ENCODE data around the gene MICU1. TPM values are rescaled to one million over a fixed set of nuclear protein-coding genes. Genes with fewer than 3 reads are reported as not detected.

Gene MICU1
- total RNA-seq, 3 donors from 2014 or later (not counting 1 experiment from before 2014, with no cell fraction given), result 27.9 to 30.9 (median 29.4) TPM

GRCh38 chr10:72322030-72322279, 303.9 kb downstream of the MICU1 start:
- Mint-ChIP-seq H3K4me1 (peaks cover 47 to 58% of the 10 kb centered on the region in 2 donors), H3K9me3 (no peaks in the 10 kb centered on the region), H3K27ac (peak overlapping the region in 1 of 2 donors; percentile 48), H3K36me3 (no peaks in the 10 kb centered on the region), H3K27me3 (ENCODE audit: low read depth in 2 of 2) (no peaks in the 10 kb centered on the region), H3K4me3 (no peak overlapping the region)
- DNase-seq (no peak), ATAC-seq (no peak)
- no peaks in the 10 kb centered on the region for H3K36me3 ChIP-seq (ENCODE audit: control insufficient read depth, insufficient read depth, low read length)
- no peak for TF ChIP-seq CTCF (IDR thresholded peaks at IDR 0.05)
- no peaks in the 10 kb centered on the region for H3K9me3 ChIP-seq (ENCODE audit: control insufficient read depth, insufficient read depth, low read length)
- intact Hi-C loops (cut with micrococcal nuclease), result no loop called here
- peaks cover 81% of the 10 kb centered on the region for H3K4me1 ChIP-seq (ENCODE audit: control insufficient read depth, insufficient read depth, low read length)
- 96% methylated on average over 3 of the region's 3 CpGs for WGBS (ENCODE audit: insufficient coverage)
- H3K27ac ChIP-seq (ENCODE audit: low read length), result no peak overlapping the region
- H3K27me3 ChIP-seq (ENCODE audit: control insufficient read depth, insufficient read depth, low read length), result no peaks in the 10 kb centered on the region
- H3K4me3 ChIP-seq (ENCODE audit: low read length), result no peak overlapping the region

- no peak overlapping the region for H3K4me3 ChIP-seq (ENCODE audit: low read length)
- peak overlapping the region; percentile 95 for H3K27ac ChIP-seq (ENCODE audit: low read length)
- DNase-seq, result no peak
- peaks cover 44 to 57% of the 10 kb centered on the region in 2 donors for H3K4me1 Mint-ChIP-seq
- WGBS (ENCODE audit: insufficient coverage), result 80% methylated on average over 11 of the region's 13 CpGs
- no peak for ATAC-seq
- H3K9me3 ChIP-seq (ENCODE audit: control insufficient read depth, insufficient read depth, low read length), result no peaks in the 10 kb centered on the region
- H3K36me3 ChIP-seq (ENCODE audit: control insufficient read depth, insufficient read depth, low read length), result no peaks in the 10 kb centered on the region
- H3K9me3 Mint-ChIP-seq, result no peaks in the 10 kb centered on the region
- H3K4me1 ChIP-seq (ENCODE audit: control insufficient read depth, insufficient read depth, low read length), result peaks cover 81% of the 10 kb centered on the region
- no peak overlapping the region for H3K4me3 Mint-ChIP-seq
- peak overlapping the region; percentile 85 to 97 for H3K27ac Mint-ChIP-seq
- H3K27me3 ChIP-seq (ENCODE audit: control insufficient read depth, insufficient read depth, low read length), result no peaks in the 10 kb centered on the region
- no peaks in the 10 kb centered on the region for H3K36me3 Mint-ChIP-seq
- no peaks in the 10 kb centered on the region for H3K27me3 Mint-ChIP-seq (ENCODE audit: low read depth in 2 of 2)
- TF ChIP-seq CTCF (IDR thresholded peaks at IDR 0.05), result no peak
- intact Hi-C loops (cut with micrococcal nuclease), result no loop called here
These were observed 304.4 kb downstream of the MICU1 start for GRCh38 chr10:72321248-72322029.

- peak overlapping the region; percentile 85 to 97 for H3K27ac Mint-ChIP-seq
- Histone ChIP-seq H3K27ac (ENCODE audit: low read length) (peak overlapping the region; percentile 95), H3K36me3 (ENCODE audit: control insufficient read depth, insufficient read depth, low read length) (no peaks in the 10 kb centered on the region), H3K27me3 (ENCODE audit: control insufficient read depth, insufficient read depth, low read length) (no peaks in the 10 kb centered on the region), H3K4me1 (ENCODE audit: control insufficient read depth, insufficient read depth, low read length) (peaks cover 88% of the 10 kb centered on the region), H3K4me3 (ENCODE audit: low read length) (no peak overlapping the region), H3K9me3 (ENCODE audit: control insufficient read depth, insufficient read depth, low read length) (no peaks in the 10 kb centered on the region)
- peak; percentile 48 to 72 for DNase-seq
- peak; percentile 2 to 42 (median 28) for ATAC-seq
- H3K9me3 Mint-ChIP-seq, result no peaks in the 10 kb centered on the region
- WGBS (ENCODE audit: insufficient coverage), result 34% methylated on average over 12 of the region's 12 CpGs
- peaks cover 47 to 60% of the 10 kb centered on the region in 2 donors for H3K4me1 Mint-ChIP-seq
- no peak for TF ChIP-seq CTCF (IDR thresholded peaks at IDR 0.05)
- intact Hi-C loops (cut with micrococcal nuclease), result loop anchor here (1.0 kb wide), 3 partner anchors 11 to 59 kb away; no protein-coding TSS in a partner anchor
- H3K27me3 Mint-ChIP-seq (ENCODE audit: low read depth in 2 of 2), result no peaks in the 10 kb centered on the region
- no peaks in the 10 kb centered on the region for H3K36me3 Mint-ChIP-seq
- peak overlapping the region; percentile 75 for H3K4me3 Mint-ChIP-seq
These were observed 305.1 kb downstream of the MICU1 start for GRCh38 chr10:72320676-72321247.

Data from natural killer cell (primary cell).